ENCODE results near the gene EPGN.

The EPGN gene

GRCh38 chr4:74357965-74358364 lies 49.7 kb downstream of the EPGN start:
- no peak for TF ChIP-seq CTCF (IDR thresholded peaks at IDR 0.05; ENCODE audit: extremely low read depth, missing control alignments)
- DNase-seq (ENCODE audit: low spot score), result no peak

- TF ChIP-seq CTCF (IDR thresholded peaks at IDR 0.05; ENCODE audit: extremely low read depth, missing control alignments), result no peak
Observed at GRCh38 chr4:74361671-74362070, 53.4 kb downstream of the EPGN start.

GRCh38 chr4:74362347-74362746 lies 54.1 kb downstream of the EPGN start:
- no peak for DNase-seq (ENCODE audit: low spot score)
- TF ChIP-seq CTCF (IDR thresholded peaks at IDR 0.05; ENCODE audit: extremely low read depth, missing control alignments), result no peak

More at GRCh38 chr4:74361671-74362070, 53.4 kb downstream of the EPGN start:
- DNase-seq (ENCODE audit: low spot score), result no peak

GRCh38 chr4:74364256-74364651 lies 56.0 kb downstream of the EPGN start:
- no peak for DNase-seq (ENCODE audit: low spot score)
- no peak for TF ChIP-seq CTCF (IDR thresholded peaks at IDR 0.05; ENCODE audit: extremely low read depth, missing control alignments)

- DNase-seq (ENCODE audit: low spot score), result peak; percentile 28
- no peak for TF ChIP-seq CTCF (IDR thresholded peaks at IDR 0.05; ENCODE audit: extremely low read depth, missing control alignments)
Observed at GRCh38 chr4:74364652-74365491, 56.6 kb downstream of the EPGN start, which contains the start of gene EREG. Gene EREG, plus strand, starts transcription at chr4:74365145. Its CDS starts 164 bp downstream, at chr4:74365309.

- no peak for TF ChIP-seq CTCF (IDR thresholded peaks at IDR 0.05; ENCODE audit: extremely low read depth, missing control alignments)
- no peak for DNase-seq (ENCODE audit: low spot score)
Observed at GRCh38 chr4:74365761-74366160, 57.5 kb downstream of the EPGN start.
